Retinal pigment epithelial cell (primary cell): ENCODE data around the gene CHCHD5.
A peak's percentile ranks its signal among the peaks of the same experiment; 100 is the strongest.
"Not testable (repeated sequence)": the region's sequence is repeated elsewhere in the genome, so short reads cannot be mapped to it uniquely, and the experiment has no call there.

Source experiments
- DNase-seq: peaks from one replicate; pipeline ENCODE4 v3.0.0-alpha.2; 2010; ENCODE audit warnings: low read depth
- H3K4me3 ChIP-seq: 2 replicates; pipeline ENCODE4 v1.5.1; 2011; ENCODE audit warnings: mild to moderate bottlenecking, low read length, control low read depth, moderate library complexity
- TF ChIP-seq, protein P1 (sequence below): conservative IDR thresholded peaks from 2 replicates; pipeline ENCODE4 v1.5.1; 2011; ENCODE audit warnings: low read depth, low read length, control low read depth, inconsistent platforms

Gene CHCHD5, protein sequence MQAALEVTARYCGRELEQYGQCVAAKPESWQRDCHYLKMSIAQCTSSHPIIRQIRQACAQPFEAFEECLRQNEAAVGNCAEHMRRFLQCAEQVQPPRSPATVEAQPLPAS

GRCh38 chr2:112584134-112584890 lies at the start of gene CHCHD5:
TSS of gene CHCHD5 (plus strand) at chr2:112584609. CDS start at chr2:112584648, 39 bp downstream.
- H3K4me3 ChIP-seq, result peak within 1 kb of the TSS; percentile 89
- peak; percentile 87 for DNase-seq
- TF ChIP-seq, protein P1, sequence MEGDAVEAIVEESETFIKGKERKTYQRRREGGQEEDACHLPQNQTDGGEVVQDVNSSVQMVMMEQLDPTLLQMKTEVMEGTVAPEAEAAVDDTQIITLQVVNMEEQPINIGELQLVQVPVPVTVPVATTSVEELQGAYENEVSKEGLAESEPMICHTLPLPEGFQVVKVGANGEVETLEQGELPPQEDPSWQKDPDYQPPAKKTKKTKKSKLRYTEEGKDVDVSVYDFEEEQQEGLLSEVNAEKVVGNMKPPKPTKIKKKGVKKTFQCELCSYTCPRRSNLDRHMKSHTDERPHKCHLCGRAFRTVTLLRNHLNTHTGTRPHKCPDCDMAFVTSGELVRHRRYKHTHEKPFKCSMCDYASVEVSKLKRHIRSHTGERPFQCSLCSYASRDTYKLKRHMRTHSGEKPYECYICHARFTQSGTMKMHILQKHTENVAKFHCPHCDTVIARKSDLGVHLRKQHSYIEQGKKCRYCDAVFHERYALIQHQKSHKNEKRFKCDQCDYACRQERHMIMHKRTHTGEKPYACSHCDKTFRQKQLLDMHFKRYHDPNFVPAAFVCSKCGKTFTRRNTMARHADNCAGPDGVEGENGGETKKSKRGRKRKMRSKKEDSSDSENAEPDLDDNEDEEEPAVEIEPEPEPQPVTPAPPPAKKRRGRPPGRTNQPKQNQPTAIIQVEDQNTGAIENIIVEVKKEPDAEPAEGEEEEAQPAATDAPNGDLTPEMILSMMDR, result peak; percentile 20

- no peak for DNase-seq
- H3K4me3 ChIP-seq, result no peak overlapping the region
- TF ChIP-seq, protein P1, result no peak
These were observed 49.6 kb upstream of the CHCHD5 start for GRCh38 chr2:112534826-112535225.

DNA sequence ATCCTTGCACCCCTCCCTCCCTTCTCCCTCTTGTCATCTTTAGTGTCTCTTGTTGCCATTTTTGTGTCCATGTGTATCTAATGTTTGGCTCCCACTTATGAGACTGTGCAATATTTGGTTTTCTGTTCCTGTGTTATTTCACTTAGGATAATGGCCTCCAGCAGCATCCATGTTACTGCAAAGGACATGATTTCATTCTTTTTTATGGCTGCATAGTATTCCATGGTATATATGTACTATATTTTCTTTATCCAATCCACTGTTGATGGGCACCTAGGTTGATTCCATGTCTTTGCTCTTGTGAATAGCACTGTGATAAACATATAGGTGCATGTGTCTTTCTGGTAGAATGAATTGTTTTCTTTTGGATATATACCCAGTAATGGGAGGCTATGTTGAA lies 47.7 kb upstream of the CHCHD5 start:
- DNase-seq, H3K4me3 ChIP-seq: not testable (repeated sequence)

GRCh38 chr2:112539306-112539705 lies 45.1 kb upstream of the CHCHD5 start:
- TF ChIP-seq, protein P1, result no peak
- H3K4me3 ChIP-seq, result no peak overlapping the region
- DNase-seq, result no peak

DNA sequence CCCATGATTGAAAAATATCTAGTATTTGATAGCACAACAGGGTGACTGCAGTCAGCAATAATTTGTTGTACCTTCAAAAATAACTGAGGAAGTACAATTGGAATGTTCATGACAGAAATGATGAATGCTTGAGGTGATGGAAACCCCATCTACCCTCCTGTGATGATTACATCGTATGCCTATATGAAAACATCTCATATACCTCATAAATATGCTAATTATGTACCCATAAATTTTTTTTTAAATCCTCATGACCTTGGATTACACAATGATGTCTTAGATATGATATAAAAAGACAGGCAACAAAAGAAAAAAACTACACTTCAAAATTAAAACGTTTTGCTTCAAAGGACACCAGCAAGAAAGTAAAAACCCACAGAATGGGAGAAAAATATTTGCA lies 43.5 kb upstream of the CHCHD5 start:
- TF ChIP-seq, protein P1, result no peak
- H3K4me3 ChIP-seq, result no peak overlapping the region
- no peak for DNase-seq

DNA sequence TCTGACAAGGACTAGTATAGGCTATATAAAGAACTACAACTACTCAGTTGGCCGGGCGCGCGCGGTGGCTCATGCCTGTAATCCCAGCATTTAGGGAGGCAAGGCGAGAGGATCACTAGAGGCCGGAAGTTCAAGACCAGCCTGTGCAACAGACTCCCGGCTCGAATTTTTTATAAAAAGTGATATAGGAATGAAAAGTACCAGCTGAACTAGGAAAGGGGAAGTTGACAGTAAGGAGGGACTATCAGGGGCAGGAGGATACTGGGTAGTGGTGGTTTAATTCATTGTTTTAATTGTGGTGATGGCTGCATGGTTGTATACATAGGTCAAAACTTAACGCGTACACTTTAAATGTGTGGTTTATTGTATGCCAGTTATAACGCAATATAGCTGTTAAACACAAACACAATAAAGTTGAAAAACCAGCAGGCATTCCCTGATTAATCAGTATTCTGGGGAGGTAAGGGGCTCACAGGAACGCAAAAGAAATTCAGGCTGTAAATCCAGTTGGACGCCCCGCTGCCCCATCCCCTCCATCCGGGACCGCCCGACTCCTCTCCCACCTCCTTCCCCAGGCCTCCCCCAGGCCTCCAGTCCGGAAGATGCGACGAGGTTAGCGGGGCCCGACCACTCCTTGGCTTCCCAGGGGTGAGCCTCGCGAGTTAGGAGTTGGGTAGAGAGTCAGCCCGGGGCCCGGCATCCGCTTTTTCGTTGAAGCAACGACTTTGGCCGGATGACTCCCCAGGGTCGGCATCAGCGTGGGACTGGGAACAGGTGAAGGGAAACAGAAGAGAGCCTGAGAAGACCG lies 42.9 kb upstream of the CHCHD5 start:
- H3K4me3 ChIP-seq, result peak overlapping the region; percentile 78
- peak; percentile 12 for DNase-seq
- TF ChIP-seq, protein P1, result no peak

GRCh38 chr2:112542123-112542983 lies 42.1 kb upstream of the CHCHD5 start, which contains the start of gene POLR1B:
TSS of gene POLR1B (plus strand) at chr2:112542465. CDS start at chr2:112542495, 30 bp downstream.
- H3K4me3 ChIP-seq, result peak within 1 kb of the TSS; percentile 78
- peak; percentile 32 for DNase-seq
- TF ChIP-seq, protein P1, result no peak
